GM19467 (cell line): ENCODE measurements around the gene CLCN6.

ENCODE experiments used
- ATAC-seq: cut with Tn5 transposase; IDR thresholded peaks from one replicate; pipeline ENCODE4 v1.9.1; 2021; ENCODE audit warnings: mild to moderate bottlenecking, moderate library complexity; ENCODE audit not compliant: unreplicated experiment

Gene CLCN6

GRCh38 chr1:11847667-11848372, 41.8 kb downstream of the CLCN6 start, which contains the start of gene NPPA:
Gene NPPA, minus strand, starts transcription at chr1:11847783. Its CDS starts 99 bp downstream, at chr1:11847684.
- ATAC-seq: no peak

- no peak for ATAC-seq
These were observed 42.3 kb downstream of the CLCN6 start for GRCh38 chr1:11848373-11848700.

GRCh38 chr1:11850156-11850555, 44.2 kb downstream of the CLCN6 start:
- no peak for ATAC-seq

GRCh38 chr1:11851180-11851579, 45.2 kb downstream of the CLCN6 start:
- no peak for ATAC-seq

GRCh38 chr1:11854519-11854918, 48.5 kb downstream of the CLCN6 start:
- no peak for ATAC-seq

- ATAC-seq: no peak
These were observed 49.4 kb downstream of the CLCN6 start for GRCh38 chr1:11855430-11855829.

- ATAC-seq: no peak
These were observed 50.7 kb downstream of the CLCN6 start for GRCh38 chr1:11856698-11857097.

GRCh38 chr1:11857164-11857851, 51.3 kb downstream of the CLCN6 start:
- no peak for ATAC-seq

GRCh38 chr1:11858158-11858557, 52.2 kb downstream of the CLCN6 start:
- no peak for ATAC-seq

GRCh38 chr1:11858613-11858967, 52.6 kb downstream of the CLCN6 start, which contains the start of gene NPPB:
Gene NPPB, minus strand, starts transcription at chr1:11858945. Its CDS starts 112 bp downstream, at chr1:11858833.
- no peak for ATAC-seq

- no peak for ATAC-seq
These were observed 53.2 kb downstream of the CLCN6 start for GRCh38 chr1:11858968-11859871.

- no peak for ATAC-seq
These were observed 54.1 kb downstream of the CLCN6 start for GRCh38 chr1:11860083-11860482.

- ATAC-seq: no peak
These were observed 54.6 kb downstream of the CLCN6 start for GRCh38 chr1:11860587-11860986.

- ATAC-seq: no peak
These were observed 56.9 kb downstream of the CLCN6 start for GRCh38 chr1:11862890-11863289.

GRCh38 chr1:11868331-11868980, 62.5 kb downstream of the CLCN6 start:
- ATAC-seq: no peak

GRCh38 chr1:11869104-11869503, 63.1 kb downstream of the CLCN6 start:
- no peak for ATAC-seq

GRCh38 chr1:11869650-11870207, 63.7 kb downstream of the CLCN6 start:
- no peak for ATAC-seq

GRCh38 chr1:11872545-11872944, 66.6 kb downstream of the CLCN6 start:
- ATAC-seq: no peak

GRCh38 chr1:11873395-11874257, 67.6 kb downstream of the CLCN6 start:
- no peak for ATAC-seq

GRCh38 chr1:11874258-11874562, 68.2 kb downstream of the CLCN6 start:
- ATAC-seq: no peak
